SK-N-SH (cell line): ENCODE results near the gene SCAPER. TPM values are rescaled to one million over a fixed set of nuclear protein-coding genes. Genes with fewer than 3 reads are reported as not detected.

Experiments
- CTCF ChIA-PET: fragments of 300-600, 350-600 bp; formaldehyde crosslinking; extraction: SDS; loops from one replicate; lab custom pipeline; 2021; lab: Yijun Ruan, JAX
- POLR2A ChIA-PET: fragments of 350-600 bp; sonication (Branson Sonifier 250); formaldehyde crosslinking; extraction: SDS; loops from one replicate; lab custom pipeline; 2020; ENCODE audit warnings: antibody characterized with exemption, inconsistent platforms; lab: Yijun Ruan, JAX
- DNase-seq: peaks from one replicate; pipeline ENCODE4 v3.0.0; 2012
- H2AFZ ChIP-seq: fragments of 200-600 bp; sonication (generic); 2 replicates; pipeline ENCODE4 v1.8.1; 2016; ENCODE audit warnings: antibody characterized with exemption, mild to moderate bottlenecking, low read depth
- H3F3A ChIP-seq: fragments of 200-600 bp; sonication (generic); replicated peaks from 2 replicates; pipeline ENCODE3; 2016; ENCODE audit warnings: antibody characterized with exemption, mild to moderate bottlenecking; ENCODE audit not compliant: insufficient read depth
- H3K27ac ChIP-seq, 2 experiments: fragments of 200-500 bp in 1 of 2; fragments of 200-600 bp in 1 of 2; sonication (Bioruptor generic) in 1 of 2; sonication (generic), shearing (Covaris generic) in 1 of 2; 2 replicates each; pipeline versions ENCODE4 v1.5.1 to v1.6.1; 2014 to 2016; ENCODE audit warnings: low read depth in 2 of 2, inconsistent platforms in 1 of 2, low read length in 1 of 2, mild to moderate bottlenecking in 1 of 2, mixed read lengths in 1 of 2
- H3K27me3 ChIP-seq: fragments of 200-600 bp; sonication (generic), shearing (Covaris generic); 2 replicates; pipeline ENCODE4 v1.6.1; 2016; ENCODE audit warnings: mixed run types; ENCODE audit not compliant: insufficient read depth
- H3K36me3 ChIP-seq, 2 experiments: fragments of 200-500 bp in 1 of 2; fragments of 200-600 bp in 1 of 2; sonication (Bioruptor generic) in 1 of 2; sonication (generic) in 1 of 2; replicated peaks in 1 of 2; 2 replicates each; pipeline versions ENCODE3 to v1.5.1; 2014 to 2016; ENCODE audit warnings: low read length in 1 of 2, mild to moderate bottlenecking in 1 of 2; ENCODE audit not compliant: insufficient read depth in 2 of 2, control insufficient read depth in 1 of 2
- H3K4me1 ChIP-seq, 2 experiments: fragments of 200-500 bp in 1 of 2; fragments of 200-600 bp in 1 of 2; sonication (Bioruptor generic) in 1 of 2; sonication (generic), shearing (Covaris generic) in 1 of 2; 2 replicates each; pipeline versions ENCODE4 v1.5.1 to v1.6.1; 2014 to 2016; ENCODE audit warnings: low read depth in 1 of 2, low read length in 1 of 2, mixed run types in 1 of 2; ENCODE audit not compliant: insufficient read depth in 2 of 2, control insufficient read depth in 1 of 2
- H3K4me2 ChIP-seq: fragments of 200-600 bp; sonication (generic), shearing (Covaris generic); 2 replicates; pipeline ENCODE4 v1.6.1; 2017; ENCODE audit warnings: mixed run types
- H3K4me3 ChIP-seq, 2 experiments: fragments of 200-500 bp in 1 of 2; fragments of 200-600 bp in 1 of 2; sonication (Bioruptor generic) in 1 of 2; sonication (generic), shearing (Covaris generic) in 1 of 2; 2 replicates each; pipeline versions ENCODE4 v1.5.1 to v1.8.1; 2014 to 2016; ENCODE audit warnings: low read depth in 2 of 2, inconsistent platforms in 1 of 2, low read length in 1 of 2, mild to moderate bottlenecking in 1 of 2, mixed read lengths in 1 of 2, moderate library complexity in 1 of 2
- H3K79me2 ChIP-seq: fragments of 200-600 bp; sonication (generic); 2 replicates; pipeline ENCODE4 v1.8.1; 2017; ENCODE audit warnings: mild to moderate bottlenecking; ENCODE audit not compliant: insufficient read depth
- H3K9ac ChIP-seq: fragments of 200-600 bp; sonication (generic); 2 replicates; pipeline ENCODE4 v1.6.1; 2017; ENCODE audit warnings: mixed run types
- H3K9me2 ChIP-seq: fragments of 200-600 bp; sonication (generic); 2 replicates; pipeline ENCODE4 v1.6.1; 2017; ENCODE audit warnings: mixed run types
- H3K9me3 ChIP-seq: fragments of 200-600 bp; sonication (generic); 2 replicates; pipeline ENCODE4 v1.6.1; 2017; ENCODE audit warnings: mixed run types, mild to moderate bottlenecking, moderate library complexity
- H4K20me1 ChIP-seq: fragments of 200-600 bp; sonication (generic); 2 replicates; pipeline ENCODE4 v1.6.1; 2017; ENCODE audit warnings: mild to moderate bottlenecking, mixed run types; ENCODE audit not compliant: insufficient read depth
- CHD2 ChIP-seq: fragments of 150-350 bp; IDR thresholded peaks from 2 replicates; pipeline ENCODE4 v1.6.1; 2018; ENCODE audit warnings: low read length; ENCODE audit not compliant: partially characterized antibody
- EZH2phosphoT487 ChIP-seq: fragments of 200-600 bp; sonication (generic); IDR thresholded peaks from 2 replicates; pipeline ENCODE4 v1.6.1; 2017; ENCODE audit warnings: low read depth, mixed run types, mild to moderate bottlenecking, antibody characterized with exemption, moderate library complexity, borderline replicate concordance
- FOXM1 ChIP-seq: IDR thresholded peaks from 2 replicates; pipeline ENCODE4 v1.4.0; 2012; ENCODE audit warnings: low read depth, mild to moderate bottlenecking
- GABPA ChIP-seq: IDR thresholded peaks from 2 replicates; pipeline ENCODE4 v1.4.0; 2012; ENCODE audit warnings: low read depth, mild to moderate bottlenecking
- GATA2 ChIP-seq: sonication (generic); formaldehyde crosslinking; IDR thresholded peaks from 2 replicates; pipeline ENCODE4 v1.5.0; 2020; ENCODE audit warnings: mild to moderate bottlenecking, missing genetic modification reagents
- MXI1 ChIP-seq: IDR thresholded peaks from 2 replicates; pipeline ENCODE4 v1.6.1; 2012; ENCODE audit warnings: mild to moderate bottlenecking, low read depth, low read length, improper control_type of control experiment
- NFIC ChIP-seq: IDR thresholded peaks from 2 replicates; pipeline ENCODE4 v1.4.0; 2012; ENCODE audit warnings: borderline replicate concordance
- NRF1 ChIP-seq: IDR thresholded peaks from 2 replicates; pipeline ENCODE4 v1.6.1; 2012; ENCODE audit warnings: low read depth, mild to moderate bottlenecking, low read length
- POLR2AphosphoS5 ChIP-seq: IDR thresholded peaks from 2 replicates; pipeline ENCODE4 v1.6.1; 2012; ENCODE audit warnings: low read depth, low read length
- RAD21 ChIP-seq: IDR thresholded peaks from 2 replicates; pipeline ENCODE4 v1.6.1; 2012; ENCODE audit warnings: mild to moderate bottlenecking, low read length
- RXRA ChIP-seq: IDR thresholded peaks from 2 replicates; pipeline ENCODE4 v1.4.0; 2012; ENCODE audit warnings: low read depth, mild to moderate bottlenecking, borderline replicate concordance
- TAF1 ChIP-seq: IDR thresholded peaks from 2 replicates; pipeline ENCODE4 v1.6.1; 2012; ENCODE audit warnings: low read depth, mild to moderate bottlenecking, low read length, moderate library complexity, borderline replicate concordance
- TCF12 ChIP-seq: IDR thresholded peaks from 2 replicates; pipeline ENCODE4 v1.4.0; 2012
- TEAD4 ChIP-seq: IDR thresholded peaks from 2 replicates; pipeline ENCODE4 v1.4.0; 2012; ENCODE audit warnings: mild to moderate bottlenecking, borderline replicate concordance; ENCODE audit not compliant: insufficient read depth
- WGBS: methylation state at CpG from one replicate; pipeline ENCODE4 v1.1.6; 2017; ENCODE audit warnings: low lambda C conversion rate; 5-methylcytosine and 5-hydroxymethylcytosine counted together
- polyA plus RNA-seq, 3 experiments: library from polyadenylated mRNA; depleted of rRNA; stranded (reverse); fragments of >200 nt; gene quantifications; 2 replicates each; pipeline ENCODE4 v1.2.3, GENCODE V29; 2012
- TF ChIP-seq, protein P1 (sequence below): fragments of 150-350 bp; IDR thresholded peaks from 2 replicates; pipeline ENCODE4 v1.6.1; 2017; ENCODE audit warnings: antibody characterized with exemption, low read length, low read depth, borderline replicate concordance
- TF ChIP-seq, protein P2 (sequence below): IDR thresholded peaks from 2 replicates; pipeline ENCODE4 v1.4.0; 2012; ENCODE audit warnings: low read depth, borderline replicate concordance
- TF ChIP-seq, protein P3 (sequence below): IDR thresholded peaks from 2 replicates; pipeline ENCODE4; 2012
- TF ChIP-seq, protein P4 (sequence below): IDR thresholded peaks from 2 replicates; pipeline ENCODE4 v1.6.1; 2012; ENCODE audit warnings: mild to moderate bottlenecking, low read depth, low read length, moderate library complexity
- TF ChIP-seq, protein P5 (sequence below): IDR thresholded peaks from 2 replicates; pipeline ENCODE4 v1.4.0; 2012; ENCODE audit warnings: low read depth

SCAPER gene
- polyA plus RNA-seq, 1 of the 3 experiments (the other 2 are of a cell fraction) = 1.8 TPM

DNA sequence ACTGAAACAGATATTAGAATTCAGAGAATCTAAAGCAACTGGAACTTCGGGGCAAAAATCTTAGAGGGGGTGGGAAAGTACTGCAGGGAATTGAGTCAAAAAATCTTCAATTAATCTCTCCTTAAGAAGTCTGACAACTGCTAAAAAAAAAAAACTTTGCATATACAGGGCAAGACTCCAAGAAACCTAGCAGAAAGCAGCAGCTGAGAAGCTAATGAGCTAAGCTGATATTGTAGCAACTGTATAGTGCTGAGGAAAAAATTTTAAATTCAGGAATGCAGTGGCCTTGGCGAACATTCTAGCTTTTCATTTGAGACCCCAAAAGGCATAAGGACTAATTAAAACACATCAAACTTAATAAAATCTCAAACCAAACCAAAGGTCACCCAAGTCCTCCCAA, 113.6 kb downstream of the SCAPER start (continued):
- TF ChIP-seq, protein P1, sequence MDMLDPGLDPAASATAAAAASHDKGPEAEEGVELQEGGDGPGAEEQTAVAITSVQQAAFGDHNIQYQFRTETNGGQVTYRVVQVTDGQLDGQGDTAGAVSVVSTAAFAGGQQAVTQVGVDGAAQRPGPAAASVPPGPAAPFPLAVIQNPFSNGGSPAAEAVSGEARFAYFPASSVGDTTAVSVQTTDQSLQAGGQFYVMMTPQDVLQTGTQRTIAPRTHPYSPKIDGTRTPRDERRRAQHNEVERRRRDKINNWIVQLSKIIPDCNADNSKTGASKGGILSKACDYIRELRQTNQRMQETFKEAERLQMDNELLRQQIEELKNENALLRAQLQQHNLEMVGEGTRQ = no peak
- no peak for TF ChIP-seq GABPA
- no peak for TF ChIP-seq GATA2 (CRISPR knock-in tag)
- TF ChIP-seq, protein P2, sequence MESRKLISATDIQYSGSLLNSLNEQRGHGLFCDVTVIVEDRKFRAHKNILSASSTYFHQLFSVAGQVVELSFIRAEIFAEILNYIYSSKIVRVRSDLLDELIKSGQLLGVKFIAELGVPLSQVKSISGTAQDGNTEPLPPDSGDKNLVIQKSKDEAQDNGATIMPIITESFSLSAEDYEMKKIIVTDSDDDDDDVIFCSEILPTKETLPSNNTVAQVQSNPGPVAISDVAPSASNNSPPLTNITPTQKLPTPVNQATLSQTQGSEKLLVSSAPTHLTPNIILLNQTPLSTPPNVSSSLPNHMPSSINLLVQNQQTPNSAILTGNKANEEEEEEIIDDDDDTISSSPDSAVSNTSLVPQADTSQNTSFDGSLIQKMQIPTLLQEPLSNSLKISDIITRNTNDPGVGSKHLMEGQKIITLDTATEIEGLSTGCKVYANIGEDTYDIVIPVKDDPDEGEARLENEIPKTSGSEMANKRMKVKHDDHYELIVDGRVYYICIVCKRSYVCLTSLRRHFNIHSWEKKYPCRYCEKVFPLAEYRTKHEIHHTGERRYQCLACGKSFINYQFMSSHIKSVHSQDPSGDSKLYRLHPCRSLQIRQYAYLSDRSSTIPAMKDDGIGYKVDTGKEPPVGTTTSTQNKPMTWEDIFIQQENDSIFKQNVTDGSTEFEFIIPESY = no peak
- TF ChIP-seq, all 33 proteins: peak for 0

DNA sequence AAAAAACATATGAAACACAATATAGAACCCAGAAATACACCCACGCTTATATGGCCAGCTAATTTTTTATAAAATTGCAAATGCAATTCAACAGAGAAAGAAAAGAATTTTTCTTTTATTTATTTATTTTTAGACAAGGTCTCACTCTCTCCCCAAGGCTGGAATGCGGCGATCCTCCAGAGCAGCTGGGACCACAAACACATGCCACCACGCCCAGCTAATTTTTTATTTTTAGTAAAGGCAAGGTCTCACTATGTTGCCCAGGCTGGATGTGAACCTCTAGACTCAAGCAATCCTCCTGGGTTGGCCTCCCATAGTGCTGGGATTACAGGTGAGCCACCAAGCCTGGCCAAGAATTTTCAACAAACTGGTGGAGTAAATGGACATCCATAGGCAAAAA, 117.9 kb downstream of the SCAPER start:
- no peaks in the 10 kb centered on the region for H3K9me3 ChIP-seq
- no peak for TF ChIP-seq NFIC
- TF ChIP-seq NRF1 = no peak
- TF ChIP-seq, protein P3, sequence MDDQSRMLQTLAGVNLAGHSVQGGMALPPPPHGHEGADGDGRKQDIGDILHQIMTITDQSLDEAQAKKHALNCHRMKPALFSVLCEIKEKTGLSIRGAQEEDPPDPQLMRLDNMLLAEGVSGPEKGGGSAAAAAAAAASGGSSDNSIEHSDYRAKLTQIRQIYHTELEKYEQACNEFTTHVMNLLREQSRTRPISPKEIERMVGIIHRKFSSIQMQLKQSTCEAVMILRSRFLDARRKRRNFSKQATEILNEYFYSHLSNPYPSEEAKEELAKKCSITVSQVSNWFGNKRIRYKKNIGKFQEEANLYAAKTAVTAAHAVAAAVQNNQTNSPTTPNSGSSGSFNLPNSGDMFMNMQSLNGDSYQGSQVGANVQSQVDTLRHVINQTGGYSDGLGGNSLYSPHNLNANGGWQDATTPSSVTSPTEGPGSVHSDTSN = no peak
- TF ChIP-seq TCF12 = no peak
- no peak for TF ChIP-seq MXI1
- no peak for TF ChIP-seq RXRA
- TF ChIP-seq TAF1 = no peak
- TF ChIP-seq GABPA = no peak
- TF ChIP-seq FOXM1 = no peak
- TF ChIP-seq, protein P4, sequence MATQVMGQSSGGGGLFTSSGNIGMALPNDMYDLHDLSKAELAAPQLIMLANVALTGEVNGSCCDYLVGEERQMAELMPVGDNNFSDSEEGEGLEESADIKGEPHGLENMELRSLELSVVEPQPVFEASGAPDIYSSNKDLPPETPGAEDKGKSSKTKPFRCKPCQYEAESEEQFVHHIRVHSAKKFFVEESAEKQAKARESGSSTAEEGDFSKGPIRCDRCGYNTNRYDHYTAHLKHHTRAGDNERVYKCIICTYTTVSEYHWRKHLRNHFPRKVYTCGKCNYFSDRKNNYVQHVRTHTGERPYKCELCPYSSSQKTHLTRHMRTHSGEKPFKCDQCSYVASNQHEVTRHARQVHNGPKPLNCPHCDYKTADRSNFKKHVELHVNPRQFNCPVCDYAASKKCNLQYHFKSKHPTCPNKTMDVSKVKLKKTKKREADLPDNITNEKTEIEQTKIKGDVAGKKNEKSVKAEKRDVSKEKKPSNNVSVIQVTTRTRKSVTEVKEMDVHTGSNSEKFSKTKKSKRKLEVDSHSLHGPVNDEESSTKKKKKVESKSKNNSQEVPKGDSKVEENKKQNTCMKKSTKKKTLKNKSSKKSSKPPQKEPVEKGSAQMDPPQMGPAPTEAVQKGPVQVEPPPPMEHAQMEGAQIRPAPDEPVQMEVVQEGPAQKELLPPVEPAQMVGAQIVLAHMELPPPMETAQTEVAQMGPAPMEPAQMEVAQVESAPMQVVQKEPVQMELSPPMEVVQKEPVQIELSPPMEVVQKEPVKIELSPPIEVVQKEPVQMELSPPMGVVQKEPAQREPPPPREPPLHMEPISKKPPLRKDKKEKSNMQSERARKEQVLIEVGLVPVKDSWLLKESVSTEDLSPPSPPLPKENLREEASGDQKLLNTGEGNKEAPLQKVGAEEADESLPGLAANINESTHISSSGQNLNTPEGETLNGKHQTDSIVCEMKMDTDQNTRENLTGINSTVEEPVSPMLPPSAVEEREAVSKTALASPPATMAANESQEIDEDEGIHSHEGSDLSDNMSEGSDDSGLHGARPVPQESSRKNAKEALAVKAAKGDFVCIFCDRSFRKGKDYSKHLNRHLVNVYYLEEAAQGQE = no peak
- no peak for TF ChIP-seq CHD2
- no peak for TF ChIP-seq TEAD4
- TF ChIP-seq POLR2AphosphoS5 = no peak
- no peak for TF ChIP-seq RAD21
- TF ChIP-seq, protein P2 = no peak
- TF ChIP-seq, protein P5, sequence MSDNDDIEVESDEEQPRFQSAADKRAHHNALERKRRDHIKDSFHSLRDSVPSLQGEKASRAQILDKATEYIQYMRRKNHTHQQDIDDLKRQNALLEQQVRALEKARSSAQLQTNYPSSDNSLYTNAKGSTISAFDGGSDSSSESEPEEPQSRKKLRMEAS = no peak
- no peak for TF ChIP-seq EZH2phosphoT487
- no peak overlapping the region for H3K4me2 ChIP-seq
- H3K27ac ChIP-seq = no peak overlapping the region
- no peaks in the 10 kb centered on the region for H3F3A ChIP-seq
- H3K4me3 ChIP-seq = no peak overlapping the region
- no peak overlapping the region for H3K9ac ChIP-seq
- H3K79me2 ChIP-seq = no peaks in the 10 kb centered on the region; the same call in 1 of the 2 replicates
- ChIA-PET POLR2A (no interaction called here), CTCF (no interaction called here)
- H4K20me1 ChIP-seq = no peaks in the 10 kb centered on the region
- no peaks in the 10 kb centered on the region for H3K4me1 ChIP-seq
- no peak for DNase-seq
- H3K9me2 ChIP-seq = no peaks in the 10 kb centered on the region
- 95% methylated on average over 4 of the region's 4 CpGs for WGBS
- H3K36me3 ChIP-seq = peaks cover 10 to 19% of the 10 kb centered on the region in 2 experiments
- no peak overlapping the region for H2AFZ ChIP-seq
- H3K27me3 ChIP-seq = no peaks in the 10 kb centered on the region
